ENCODE results near the gene HPCAL4.

The HPCAL4 gene

GRCh38 chr1:39701049-39701439, 9.8 kb upstream of the HPCAL4 start:
- DNase-seq (ENCODE audit: low read depth): no peak

GRCh38 chr1:39700348-39700747, 9.1 kb upstream of the HPCAL4 start:
- no peak for DNase-seq (ENCODE audit: low read depth)

GRCh38 chr1:39699419-39699818, 8.2 kb upstream of the HPCAL4 start:
- no peak for DNase-seq (ENCODE audit: low read depth)

GRCh38 chr1:39698568-39698967, 7.3 kb upstream of the HPCAL4 start:
- DNase-seq (ENCODE audit: low read depth): no peak

GRCh38 chr1:39696448-39696847, 5.2 kb upstream of the HPCAL4 start:
- no peak for DNase-seq (ENCODE audit: low read depth)

DNA sequence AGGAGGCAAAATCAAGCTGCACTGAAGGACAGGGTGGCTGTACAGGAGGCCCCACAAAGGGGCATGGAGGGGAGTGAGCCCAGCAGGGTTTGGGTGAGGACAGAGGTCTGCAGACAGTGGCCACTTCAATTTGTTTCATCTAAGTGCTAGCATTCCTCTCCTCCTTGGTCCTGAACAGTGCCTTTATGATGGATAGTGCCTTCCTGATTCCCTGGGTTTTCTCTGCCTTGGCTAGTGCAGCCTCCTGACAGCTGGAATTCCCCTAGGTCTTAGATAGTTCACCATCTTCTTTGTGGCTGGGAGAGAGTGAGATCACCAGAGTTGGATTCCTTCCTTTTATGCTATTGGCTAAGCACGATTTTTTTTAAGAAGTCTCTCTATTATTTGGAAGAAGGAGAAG, 3.8 kb upstream of the HPCAL4 start:
- no peak for DNase-seq (ENCODE audit: low read depth)

GRCh38 chr1:39694026-39694425, 2.8 kb upstream of the HPCAL4 start:
- DNase-seq (ENCODE audit: low read depth): no peak

DNA sequence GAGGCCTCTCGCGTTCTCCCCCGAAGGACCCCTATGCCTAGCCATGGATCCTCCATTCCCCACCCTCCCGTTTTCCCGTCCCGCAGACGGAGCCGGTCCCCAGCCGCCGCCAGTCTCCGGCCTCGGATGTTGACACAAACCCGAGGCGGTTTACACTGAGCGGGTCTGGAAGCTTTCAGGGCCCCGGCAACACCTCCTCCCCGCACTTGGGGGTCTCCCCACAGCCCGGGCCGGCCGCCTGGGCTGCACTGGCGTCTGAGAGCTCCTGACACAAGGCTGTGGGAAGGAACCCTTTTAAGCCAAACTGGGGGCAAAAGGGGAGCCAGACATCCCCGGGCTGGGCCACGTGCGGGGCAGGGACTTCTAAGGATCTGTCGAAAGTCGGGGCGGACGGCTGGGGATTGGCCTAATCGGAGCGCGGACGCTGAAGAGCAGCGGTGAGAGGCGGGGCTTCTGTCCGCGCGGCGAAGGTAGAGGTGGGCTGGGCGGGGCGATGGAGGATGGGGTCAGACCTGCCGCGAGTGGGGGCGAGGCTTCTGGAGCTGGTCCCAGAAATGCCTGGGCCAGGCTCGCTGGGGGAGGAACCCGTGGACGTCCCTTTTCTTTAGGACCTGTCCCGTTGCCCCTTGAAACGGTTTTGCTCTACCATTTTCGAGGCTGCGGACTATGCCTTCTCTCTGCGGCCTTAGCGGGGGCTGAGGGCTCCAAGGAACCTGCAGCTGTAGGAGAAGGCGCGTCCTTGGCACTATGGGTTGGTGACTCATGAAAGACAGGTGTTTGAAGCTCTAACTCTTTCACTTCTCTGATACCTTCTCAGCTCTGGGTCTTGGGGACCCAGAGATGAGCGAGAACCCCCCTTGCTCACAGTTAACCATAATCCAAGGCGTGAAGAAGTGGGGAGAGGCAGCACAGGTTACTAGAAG, 1.2 kb upstream of the HPCAL4 start:
- no peak for DNase-seq (ENCODE audit: low read depth)

DNA sequence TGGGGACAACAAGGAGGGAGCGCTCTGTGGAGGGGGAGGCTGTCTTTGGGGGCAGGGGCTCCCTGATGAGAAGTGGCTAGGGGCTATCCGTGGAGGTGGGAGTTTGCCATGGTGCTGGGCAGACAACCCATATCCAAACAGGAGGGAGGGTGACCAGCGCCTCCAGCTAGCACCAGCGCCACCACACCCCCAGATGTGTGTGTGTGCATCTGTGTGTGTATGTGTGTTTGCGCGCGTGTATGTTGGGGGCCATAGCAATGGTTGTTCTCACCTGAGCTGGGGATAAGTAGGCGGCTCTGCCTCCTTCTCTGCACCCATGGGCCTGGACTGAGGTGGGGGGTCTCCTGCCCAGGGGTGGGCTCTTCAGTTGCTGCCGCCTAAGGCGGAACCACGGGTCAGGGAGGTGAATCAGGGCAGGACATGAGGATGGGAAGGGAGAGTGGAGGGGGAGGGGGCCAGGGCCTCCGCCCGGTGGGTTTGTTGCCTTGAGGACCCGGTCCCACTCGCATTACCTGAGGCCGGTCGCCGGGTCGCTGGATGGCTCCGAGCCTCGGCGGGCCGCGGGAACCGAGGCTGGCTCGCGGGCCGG, 345 bp downstream of the HPCAL4 start:
- no peak for DNase-seq (ENCODE audit: low read depth)

GRCh38 chr1:39690225-39690624, 1.0 kb downstream of the HPCAL4 start:
- no peak for DNase-seq (ENCODE audit: low read depth)

DNA sequence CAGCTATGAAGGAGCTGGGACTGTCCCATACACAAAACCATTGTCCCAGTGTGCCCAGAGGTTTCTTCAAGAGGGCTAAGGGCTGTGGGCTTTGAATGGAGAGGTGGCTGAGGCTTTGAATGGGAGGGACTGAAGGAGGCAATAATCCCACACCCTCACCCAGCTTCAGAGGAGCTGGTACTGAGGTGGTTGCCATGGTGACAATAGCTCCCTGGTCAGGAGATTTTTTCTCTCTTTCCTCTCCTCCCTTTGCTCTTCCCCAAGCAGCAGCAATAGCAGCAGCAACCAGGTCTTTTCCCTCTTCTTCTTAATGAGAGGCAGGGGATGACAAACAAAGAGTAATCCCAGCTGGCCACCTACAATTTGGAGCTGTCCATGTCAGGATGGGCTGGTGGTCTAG, 1.6 kb downstream of the HPCAL4 start:
- no peak for DNase-seq (ENCODE audit: low read depth)

DNA sequence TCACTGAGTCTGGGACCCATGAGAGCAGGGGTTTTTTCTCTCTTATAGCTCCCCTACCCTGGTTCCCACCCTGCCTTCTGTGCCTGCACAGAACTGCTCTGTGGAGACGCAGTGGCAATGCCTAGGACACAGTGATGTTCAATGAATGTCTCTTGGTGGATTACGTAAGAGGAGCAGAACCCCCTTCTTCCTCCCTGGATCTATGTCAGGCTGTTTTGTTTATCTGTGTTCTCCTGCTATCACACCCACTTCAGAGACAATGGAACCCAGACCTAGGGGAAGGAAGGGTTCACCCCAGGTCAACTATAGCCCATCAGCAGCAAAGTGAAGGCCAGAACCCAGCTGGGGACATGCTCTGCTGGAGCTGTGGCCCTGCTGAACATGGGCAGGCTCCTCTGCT, 2.0 kb downstream of the HPCAL4 start:
- no peak for DNase-seq (ENCODE audit: low read depth)

- DNase-seq (ENCODE audit: low read depth): no peak
Measured at GRCh38 chr1:39688706-39689105, 2.5 kb downstream of the HPCAL4 start.

- DNase-seq (ENCODE audit: low read depth): no peak
Measured at GRCh38 chr1:39687243-39687642, 4.0 kb downstream of the HPCAL4 start.

- no peak for DNase-seq (ENCODE audit: low read depth)
Measured at GRCh38 chr1:39685071-39685470, 6.2 kb downstream of the HPCAL4 start.

DNA sequence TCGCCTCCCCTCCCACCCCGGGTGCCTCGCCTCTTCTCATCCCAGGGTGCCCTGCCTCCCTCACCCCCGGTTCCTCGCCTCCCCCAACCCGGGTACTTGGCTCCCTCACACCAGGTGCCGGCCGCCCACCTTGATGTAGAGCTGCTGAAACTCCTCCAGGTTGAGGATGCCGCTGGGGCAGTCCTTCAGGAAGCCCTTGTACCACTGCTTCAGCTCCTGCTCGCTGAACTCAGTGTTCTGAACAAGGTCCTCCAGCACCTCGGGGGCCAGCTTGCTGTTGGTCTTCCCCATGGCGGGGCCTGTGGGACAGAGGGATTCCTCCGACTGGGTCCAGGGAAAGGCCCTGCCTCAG, 6.9 kb downstream of the HPCAL4 start:
- DNase-seq (ENCODE audit: low read depth): no peak

DNA sequence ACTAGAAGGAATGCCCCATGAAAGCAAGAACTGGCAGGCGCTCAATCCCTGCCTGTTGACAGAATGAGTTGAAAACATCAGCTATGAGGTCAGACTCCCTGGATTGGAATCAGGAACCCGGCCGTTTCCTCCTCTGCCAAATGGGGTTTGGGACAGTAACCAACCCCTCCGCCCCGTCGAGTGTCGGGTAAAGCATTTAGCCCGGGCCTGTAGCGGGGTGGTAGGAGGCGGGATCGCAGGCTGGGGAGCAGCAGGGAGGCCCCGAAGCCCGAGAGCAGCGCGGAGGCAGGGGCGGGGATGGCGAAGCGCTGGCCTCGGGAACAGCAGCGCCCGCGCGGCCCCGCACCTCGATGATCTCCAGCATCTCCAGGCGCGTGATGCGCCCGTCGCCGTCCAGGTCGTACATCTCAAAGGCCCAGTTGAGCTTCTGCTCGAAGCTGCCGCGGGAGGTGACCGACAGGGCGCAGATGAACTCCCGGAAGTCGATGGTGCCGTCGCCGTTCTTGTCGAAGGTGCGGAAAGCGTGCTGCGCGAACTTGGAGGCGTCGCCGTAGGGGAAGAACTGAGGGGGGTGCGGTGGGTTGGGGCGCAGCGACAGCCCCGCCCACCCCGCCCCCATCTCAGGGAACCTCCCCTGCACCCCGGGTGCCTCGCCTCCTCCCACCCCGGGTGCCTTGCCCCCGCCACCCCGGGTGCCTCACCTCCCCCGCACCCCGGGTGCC, 7.5 kb downstream of the HPCAL4 start:
- DNase-seq (ENCODE audit: low read depth): no peak

DNA sequence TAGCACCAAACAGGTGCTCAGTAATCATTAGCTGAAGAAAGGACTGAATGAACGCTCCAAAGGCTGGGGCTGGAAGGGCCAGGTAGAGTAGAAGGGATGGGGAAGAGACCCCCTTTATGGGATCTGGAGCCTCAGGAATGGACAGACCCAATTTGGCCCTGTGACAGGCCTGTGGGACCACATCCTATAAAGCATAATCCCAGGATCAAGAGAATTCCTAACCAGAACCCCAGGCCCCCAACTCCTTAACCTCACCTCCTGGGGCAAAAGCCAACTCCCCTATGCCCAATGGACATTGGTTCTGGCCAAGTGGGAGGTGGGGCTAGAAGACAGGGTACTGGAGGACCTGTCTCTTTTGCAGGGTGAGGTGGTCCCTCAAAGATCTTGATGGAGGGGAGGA, 9.2 kb downstream of the HPCAL4 start:
- DNase-seq (ENCODE audit: low read depth): no peak

DNA sequence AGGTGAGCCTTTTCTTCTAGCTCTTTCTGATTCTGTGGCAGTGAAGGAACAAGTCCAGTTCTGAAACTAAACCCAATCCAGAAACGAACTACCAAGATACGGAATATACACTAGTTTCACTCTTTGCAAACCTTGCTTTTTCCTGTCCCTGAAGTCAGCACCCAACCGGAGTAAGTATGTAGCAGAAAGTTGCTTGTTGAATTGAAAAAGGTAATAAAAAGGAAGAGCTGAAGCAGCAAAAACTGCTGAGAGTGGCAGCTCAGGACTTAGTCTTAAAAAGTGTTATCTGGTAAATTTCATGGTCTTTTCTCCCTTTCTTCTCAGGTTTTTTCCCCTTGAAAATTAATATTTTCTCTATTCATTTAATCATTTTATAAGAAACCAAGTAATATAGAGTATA, 9.9 kb downstream of the HPCAL4 start:
- no peak for DNase-seq (ENCODE audit: low read depth)

GRCh38 chr1:39680751-39681150, 10.5 kb downstream of the HPCAL4 start:
- no peak for DNase-seq (ENCODE audit: low read depth)

- no peak for DNase-seq (ENCODE audit: low read depth)
Measured at GRCh38 chr1:39679821-39680220, 11.4 kb downstream of the HPCAL4 start.

- DNase-seq (ENCODE audit: low read depth): no peak
Measured at GRCh38 chr1:39678889-39679288, 12.3 kb downstream of the HPCAL4 start.

- DNase-seq (ENCODE audit: low read depth): no peak
Measured at GRCh38 chr1:39677645-39678044, 13.6 kb downstream of the HPCAL4 start.

All from HS-5 (cell line).